Ectodermal cell (in vitro differentiated cells): Measurements from ENCODE around the gene RCBTB1.
"Not testable (repeated sequence)": the region's sequence is repeated elsewhere in the genome, so short reads cannot be mapped to it uniquely, and the experiment has no call there.

Experiments
- H3K27ac ChIP-seq: 2 replicates; pipeline ENCODE4 v1.7.0; 2013; ENCODE audit warnings: mild to moderate bottlenecking, low read depth, low read length; ENCODE audit not compliant: insufficient read depth, poor library complexity, severe bottlenecking
- H3K27me3 ChIP-seq: 2 replicates; pipeline ENCODE4 v1.7.0; 2013; ENCODE audit warnings: mild to moderate bottlenecking, low read length; ENCODE audit not compliant: insufficient read depth, control insufficient read depth, poor library complexity, severe bottlenecking
- H3K36me3 ChIP-seq: one replicate; pipeline ENCODE4 v1.7.0; 2013; ENCODE audit warnings: low read length; ENCODE audit not compliant: control insufficient read depth, insufficient read depth
- H3K4me1 ChIP-seq: one replicate; pipeline ENCODE4 v1.7.0; 2013; ENCODE audit warnings: low read length; ENCODE audit not compliant: control insufficient read depth, insufficient read depth
- H3K4me3 ChIP-seq: 2 replicates; pipeline ENCODE4 v1.7.0; 2013; ENCODE audit warnings: low read depth, low read length, control low read depth; ENCODE audit not compliant: insufficient read depth
- H3K9me3 ChIP-seq: 2 replicates; pipeline ENCODE4 v1.7.0; 2013; ENCODE audit warnings: mild to moderate bottlenecking, low read length, moderate library complexity; ENCODE audit not compliant: control insufficient read depth
- WGBS, 2 experiments: methylation state at CpG; one replicate each; pipeline ENCODE4 v1.1.7; 2013; ENCODE audit warnings: missing lambda C conversion rate in 2 of 2; 5-methylcytosine and 5-hydroxymethylcytosine counted together

Gene RCBTB1

GRCh38 chr13:49580980-49581680 is 4.2 kb downstream of the RCBTB1 start:
- Histone ChIP-seq H3K27me3 (no peaks in the 10 kb centered on the region), H3K4me3 (no peak overlapping the region), H3K9me3 (no peaks in the 10 kb centered on the region), H3K36me3 (no peaks in the 10 kb centered on the region), H3K4me1 (peaks cover 6% of the 10 kb centered on the region), H3K27ac (no peak overlapping the region)
- WGBS, 2 experiments: 92 to 94% methylated on average over 5 of the region's 5 CpGs

- no peaks in the 10 kb centered on the region for H3K27me3 ChIP-seq
- no peak overlapping the region for H3K4me3 ChIP-seq
Measured at GRCh38 chr13:49579501-49579900, 5.9 kb downstream of the RCBTB1 start.

GRCh38 chr13:49571299-49572240 is 13.8 kb downstream of the RCBTB1 start:
- 87 to 89% methylated on average over 8 of the region's 8 CpGs for WGBS, 2 experiments
- Histone ChIP-seq H3K27me3 (no peaks in the 10 kb centered on the region), H3K27ac (no peak overlapping the region), H3K4me3 (no peak overlapping the region), H3K36me3 (peaks cover 9% of the 10 kb centered on the region), H3K9me3 (no peaks in the 10 kb centered on the region), H3K4me1 (no peaks in the 10 kb centered on the region)

More at GRCh38 chr13:49579501-49579900, 5.9 kb downstream of the RCBTB1 start:
- 91 to 97% methylated on average over 3 of the region's 3 CpGs for WGBS, 2 experiments
- Histone ChIP-seq H3K36me3 (no peaks in the 10 kb centered on the region), H3K9me3 (no peaks in the 10 kb centered on the region), H3K27ac (no peak overlapping the region), H3K4me1 (peaks cover 4% of the 10 kb centered on the region)

DNA sequence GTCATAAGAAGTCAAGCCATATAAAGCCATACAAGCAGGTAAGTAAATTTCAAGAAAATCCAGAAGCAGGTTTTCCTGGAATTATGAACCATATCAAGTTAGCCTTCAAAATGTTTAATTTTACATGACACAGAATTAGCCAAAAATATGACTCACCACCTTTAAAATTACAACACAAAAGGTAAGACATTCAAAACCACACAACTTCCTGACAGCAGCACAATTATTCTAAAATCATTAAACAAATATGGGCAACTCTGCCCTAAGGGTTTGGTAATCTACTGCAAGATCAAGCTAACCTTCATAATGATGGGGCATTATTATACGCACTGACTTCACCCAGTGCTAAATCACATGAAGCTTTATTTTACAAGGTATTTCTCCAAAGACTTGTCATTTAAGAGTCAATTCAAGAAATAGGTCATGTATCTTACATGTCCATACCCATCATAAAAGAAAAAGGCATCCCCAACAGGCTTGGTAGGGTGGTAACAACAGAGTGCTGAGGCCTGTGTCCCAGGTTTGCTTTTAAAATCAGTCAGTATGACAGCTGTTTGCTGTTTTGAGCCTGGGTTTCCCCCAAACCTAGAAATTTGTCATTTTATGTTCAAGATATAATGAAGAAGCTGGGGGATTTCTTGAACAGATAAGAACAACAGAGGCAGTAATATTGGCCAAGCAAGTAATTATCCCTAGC is 15.2 kb downstream of the RCBTB1 start:
- H3K9me3 ChIP-seq: no peaks in the 10 kb centered on the region
- H3K27ac ChIP-seq: no peak overlapping the region
- no peak overlapping the region for H3K4me3 ChIP-seq
- WGBS, 2 experiments: 93 to 97% methylated on average over 1 of the region's 1 CpG
- no peaks in the 10 kb centered on the region for H3K4me1 ChIP-seq
- H3K27me3 ChIP-seq: no peaks in the 10 kb centered on the region
- peaks cover 13% of the 10 kb centered on the region for H3K36me3 ChIP-seq

DNA sequence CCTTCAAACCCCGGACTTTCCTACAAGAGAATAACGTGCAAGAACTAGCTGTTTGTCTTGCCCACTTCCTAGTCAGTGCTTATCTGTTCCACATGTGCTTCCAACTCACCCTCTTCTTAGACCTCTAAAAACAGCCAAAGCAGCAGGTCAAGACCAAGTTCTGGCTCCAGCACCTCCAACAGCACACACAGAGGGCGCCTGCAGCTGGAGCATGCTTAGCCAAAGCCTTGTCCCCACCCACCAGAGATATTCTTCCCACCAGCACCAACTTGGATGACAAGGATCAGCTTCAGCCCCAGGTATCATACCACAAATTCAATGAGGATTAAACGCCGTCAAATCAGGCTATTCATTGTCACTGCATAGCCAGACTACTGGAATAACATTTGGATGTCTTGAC is 17.9 kb downstream of the RCBTB1 start:
- peaks cover 13% of the 10 kb centered on the region for H3K36me3 ChIP-seq
- H3K9me3 ChIP-seq: no peaks in the 10 kb centered on the region
- no peaks in the 10 kb centered on the region for H3K4me1 ChIP-seq
- no peak overlapping the region for H3K27ac ChIP-seq
- WGBS, 2 experiments: 96 to 98% methylated on average over 5 of the region's 5 CpGs
- H3K27me3 ChIP-seq: no peaks in the 10 kb centered on the region
- H3K4me3 ChIP-seq: no peak overlapping the region

- H3K36me3 ChIP-seq: peaks cover 13% of the 10 kb centered on the region
- H3K4me1 ChIP-seq: no peaks in the 10 kb centered on the region
- WGBS, 2 experiments: 96 to 99% methylated on average over 3 to 4 of the region's 4 CpGs
- no peaks in the 10 kb centered on the region for H3K9me3 ChIP-seq
- H3K27ac ChIP-seq: no peak overlapping the region
- no peak overlapping the region for H3K4me3 ChIP-seq
- H3K27me3 ChIP-seq: no peaks in the 10 kb centered on the region
Measured at GRCh38 chr13:49566461-49566860, 18.9 kb downstream of the RCBTB1 start.

DNA sequence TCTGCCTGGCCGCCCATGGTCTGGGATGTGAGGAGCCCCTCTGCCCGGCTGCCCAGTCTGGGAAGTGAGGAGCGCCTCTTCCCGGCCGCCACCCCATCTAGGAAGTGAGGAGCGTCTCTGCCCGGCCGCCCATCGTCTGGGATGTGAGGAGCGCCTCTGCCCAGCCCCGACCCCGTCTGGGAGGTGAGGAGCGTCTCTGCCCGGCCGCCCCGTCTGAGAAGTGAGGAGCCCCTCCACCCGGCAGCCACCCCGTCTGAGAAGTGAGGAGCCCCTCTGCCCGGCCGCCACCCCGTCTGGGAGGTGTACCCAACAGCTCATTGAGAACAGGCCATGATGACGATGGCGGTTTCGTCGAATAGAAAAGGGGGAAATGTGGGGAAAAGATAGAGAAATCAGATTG is 19.9 kb downstream of the RCBTB1 start:
- 97 to 98% methylated on average over 21 of the region's 25 CpGs for WGBS, 2 experiments
- peaks cover 13% of the 10 kb centered on the region for H3K36me3 ChIP-seq
- not testable (repeated sequence) for H3K27me3 ChIP-seq, H3K4me3 ChIP-seq, H3K27ac ChIP-seq, H3K9me3 ChIP-seq, H3K4me1 ChIP-seq

- H3K9me3 ChIP-seq: no peaks in the 10 kb centered on the region
- H3K4me1 ChIP-seq: no peaks in the 10 kb centered on the region
- WGBS, 2 experiments: 84 to 90% methylated on average over 5 of the region's 5 CpGs
- H3K27ac ChIP-seq: no peak overlapping the region
- no peak overlapping the region for H3K4me3 ChIP-seq
- peaks cover 26% of the 10 kb centered on the region for H3K36me3 ChIP-seq
- H3K27me3 ChIP-seq: no peaks in the 10 kb centered on the region
Measured at GRCh38 chr13:49563516-49563915, 21.8 kb downstream of the RCBTB1 start.

GRCh38 chr13:49561062-49561410 is 24.3 kb downstream of the RCBTB1 start:
- no peaks in the 10 kb centered on the region for H3K9me3 ChIP-seq
- no peak overlapping the region for H3K4me3 ChIP-seq
- H3K36me3 ChIP-seq: peaks cover 13% of the 10 kb centered on the region
- H3K4me1 ChIP-seq: no peaks in the 10 kb centered on the region
- H3K27me3 ChIP-seq: no peaks in the 10 kb centered on the region
- H3K27ac ChIP-seq: no peak overlapping the region
- 90 to 93% methylated on average over 3 of the region's 3 CpGs for WGBS, 2 experiments
